OCI-LY7 (cell line): ENCODE measurements around the gene OPCML. TPM values are rescaled to one million over a fixed set of nuclear protein-coding genes. Genes with fewer than 3 reads are reported as not detected.

Experiments
- BruUV-seq: library from RNA; stranded (reverse); fragments of 400-500 nt; replicated peaks from 2 replicates; lab custom pipeline; 2021; lab: Mats Ljungman, UMichigan
- CTCF ChIA-PET: fragments of 300-600 bp; sonication (Branson Sonifier 250); formaldehyde crosslinking; loops from one replicate; lab custom pipeline; 2022; ENCODE audit warnings: antibody characterized with exemption; ENCODE audit not compliant: unreplicated experiment; lab: Charles Lee
- POLR2A ChIA-PET: fragments of 300-600 bp; sonication (Branson Sonifier 250); formaldehyde crosslinking; loops from one replicate; lab custom pipeline; 2022; ENCODE audit warnings: antibody characterized with exemption; lab: Charles Lee
- DNase-seq: peaks from one replicate; pipeline ENCODE4 v3.0.0-alpha.2; 2015; ENCODE audit warnings: low spot score
- H2AFZ ChIP-seq: fragments of 200-600 bp; sonication (generic), shearing (Covaris generic); 2 replicates; pipeline ENCODE4 v1.6.1; 2014; ENCODE audit warnings: mild to moderate bottlenecking, antibody characterized with exemption, low read length, moderate library complexity
- H3K27ac ChIP-seq: fragments of 200-600 bp; sonication (generic); 2 replicates; pipeline ENCODE4 v1.5.1; 2014; ENCODE audit warnings: mixed run types, low read depth, mild to moderate bottlenecking, moderate library complexity, low read length, inconsistent platforms; ENCODE audit not compliant: poor library complexity, severe bottlenecking
- H3K36me3 ChIP-seq: fragments of 200-600 bp; sonication (generic); 2 replicates; pipeline ENCODE4 v1.6.1; 2014; ENCODE audit warnings: mild to moderate bottlenecking, antibody characterized with exemption, low read length, moderate library complexity, mixed read lengths; ENCODE audit not compliant: insufficient read depth
- H3K4me1 ChIP-seq: fragments of 200-600 bp; sonication (generic); 2 replicates; pipeline ENCODE4 v1.5.1; 2014; ENCODE audit warnings: mild to moderate bottlenecking, low read length; ENCODE audit not compliant: insufficient read depth, poor library complexity, severe bottlenecking
- H3K4me2 ChIP-seq: fragments of 200-600 bp; sonication (generic); 2 replicates; pipeline ENCODE4 v1.6.1; 2014; ENCODE audit warnings: mild to moderate bottlenecking, low read length
- H3K4me3 ChIP-seq: fragments of 200-600 bp; sonication (generic); 2 replicates; pipeline ENCODE4 v1.5.1; 2014; ENCODE audit warnings: mild to moderate bottlenecking, low read depth, low read length; ENCODE audit not compliant: poor library complexity, severe bottlenecking
- H3K79me2 ChIP-seq: fragments of 200-600 bp; sonication (generic); 2 replicates; pipeline ENCODE4 v1.6.1; 2016; ENCODE audit warnings: low read depth, mild to moderate bottlenecking, low read length, moderate library complexity, mixed read lengths; ENCODE audit not compliant: insufficient read depth
- H3K9me2 ChIP-seq: fragments of 200-600 bp; sonication (generic); 2 replicates; pipeline ENCODE4 v1.6.1; 2016; ENCODE audit warnings: mild to moderate bottlenecking, low read length, mixed read lengths; ENCODE audit not compliant: insufficient read depth
- H3K9me3 ChIP-seq: fragments of 200-600 bp; sonication (generic); 2 replicates; pipeline ENCODE4 v1.6.1; 2014; ENCODE audit warnings: mild to moderate bottlenecking, mixed run types, low read length, mixed read lengths
- H4K20me1 ChIP-seq: fragments of 200-600 bp; sonication (generic); 2 replicates; pipeline ENCODE4 v1.6.1; 2014; ENCODE audit warnings: mild to moderate bottlenecking, antibody characterized with exemption, low read length, moderate library complexity, mixed read lengths; ENCODE audit not compliant: insufficient read depth
- EZH2phosphoT487 ChIP-seq: fragments of 200-600 bp; sonication (generic); IDR thresholded peaks from 2 replicates; pipeline ENCODE4 v1.6.1; 2018; ENCODE audit warnings: low read depth, borderline replicate concordance, mild to moderate bottlenecking, mixed run types, antibody characterized with exemption, low read length, moderate library complexity, mixed read lengths
- intact Hi-C: fragments of 100-400 bp; cut with micrococcal nuclease; formaldehyde crosslinking; loops from one replicate; pipeline ENCODE4 v1.10.0; 2022; ENCODE audit not compliant: unreplicated experiment
- total RNA-seq, 2 experiments: library from RNA; depleted of rRNA in 1 of 2; stranded (reverse); fragments of >200 nt in 1 of 2; shearing (Covaris generic) in 1 of 2; gene quantifications; 2 replicates each; pipeline ENCODE4 v1.2.3, GENCODE V29; 2014 to 2022
- TF ChIP-seq, protein P1 (sequence below): fragments of 200-600 bp; sonication (generic); conservative IDR thresholded peaks from 2 replicates; pipeline ENCODE4 v1.5.1; 2014; ENCODE audit warnings: mild to moderate bottlenecking, antibody characterized with exemption, low read length, moderate library complexity, mixed read lengths

Gene OPCML
- total RNA-seq, 2 experiments from 2014 or later: not detected

DNA sequence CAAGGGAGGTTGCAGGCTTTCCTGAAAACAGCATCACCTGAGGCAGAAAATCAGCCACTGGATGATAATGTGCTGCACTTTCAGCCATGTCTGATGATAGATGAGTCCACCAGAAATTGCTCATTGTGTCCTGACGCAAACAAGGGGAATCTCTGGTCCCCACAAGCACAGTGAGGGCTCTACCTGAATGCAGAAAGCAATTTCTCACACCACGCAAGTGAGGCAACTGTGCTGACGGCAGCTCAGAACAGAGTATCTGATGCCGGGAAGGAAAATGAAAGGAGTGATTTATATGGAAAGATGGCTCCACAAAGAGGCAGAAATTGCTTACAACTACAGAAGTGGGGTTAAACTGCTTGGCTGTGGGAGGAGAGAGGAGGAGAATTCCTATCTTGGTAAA, 867.1 kb downstream of the OPCML start:
- Histone ChIP-seq H4K20me1 (no peaks in the 10 kb centered on the region), H3K4me3 (no peak overlapping the region), H3K27ac (no peak overlapping the region), H3K9me3 (no peaks in the 10 kb centered on the region), H3K36me3 (no peaks in the 10 kb centered on the region), H3K4me1 (no peaks in the 10 kb centered on the region), H2AFZ (no peak overlapping the region), H3K9me2 (no peaks in the 10 kb centered on the region), H3K4me2 (no peak overlapping the region), H3K79me2 (no peaks in the 10 kb centered on the region)
- TF ChIP-seq, protein P1, sequence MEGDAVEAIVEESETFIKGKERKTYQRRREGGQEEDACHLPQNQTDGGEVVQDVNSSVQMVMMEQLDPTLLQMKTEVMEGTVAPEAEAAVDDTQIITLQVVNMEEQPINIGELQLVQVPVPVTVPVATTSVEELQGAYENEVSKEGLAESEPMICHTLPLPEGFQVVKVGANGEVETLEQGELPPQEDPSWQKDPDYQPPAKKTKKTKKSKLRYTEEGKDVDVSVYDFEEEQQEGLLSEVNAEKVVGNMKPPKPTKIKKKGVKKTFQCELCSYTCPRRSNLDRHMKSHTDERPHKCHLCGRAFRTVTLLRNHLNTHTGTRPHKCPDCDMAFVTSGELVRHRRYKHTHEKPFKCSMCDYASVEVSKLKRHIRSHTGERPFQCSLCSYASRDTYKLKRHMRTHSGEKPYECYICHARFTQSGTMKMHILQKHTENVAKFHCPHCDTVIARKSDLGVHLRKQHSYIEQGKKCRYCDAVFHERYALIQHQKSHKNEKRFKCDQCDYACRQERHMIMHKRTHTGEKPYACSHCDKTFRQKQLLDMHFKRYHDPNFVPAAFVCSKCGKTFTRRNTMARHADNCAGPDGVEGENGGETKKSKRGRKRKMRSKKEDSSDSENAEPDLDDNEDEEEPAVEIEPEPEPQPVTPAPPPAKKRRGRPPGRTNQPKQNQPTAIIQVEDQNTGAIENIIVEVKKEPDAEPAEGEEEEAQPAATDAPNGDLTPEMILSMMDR: no peak
- no peak for TF ChIP-seq EZH2phosphoT487
- CTCF ChIA-PET: no interaction called here
- DNase-seq: no peak
- no TSS peak for BruUV-seq
- intact Hi-C loops: no loop called here
- POLR2A ChIA-PET: no interaction called here

DNA sequence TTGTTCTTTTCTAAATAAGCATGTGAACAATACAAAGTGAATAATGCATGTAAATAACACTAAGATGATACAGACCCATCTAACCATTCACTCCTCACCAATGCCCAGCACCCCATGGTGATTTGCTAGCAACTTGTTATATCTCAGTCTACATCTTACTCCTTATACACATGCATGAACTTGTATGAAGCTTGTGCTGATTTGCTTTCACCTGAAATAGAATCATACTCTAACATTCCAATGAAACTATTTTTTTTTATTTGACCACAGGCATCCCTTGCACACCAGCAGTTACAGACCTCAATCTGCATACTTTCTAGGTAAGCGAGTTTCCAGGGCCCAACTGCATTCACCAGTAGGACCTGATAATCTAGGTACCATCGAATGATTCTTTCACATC, 873.6 kb downstream of the OPCML start:
- Histone ChIP-seq H3K9me3 (no peaks in the 10 kb centered on the region), H3K79me2 (no peaks in the 10 kb centered on the region), H4K20me1 (no peaks in the 10 kb centered on the region), H3K36me3 (no peaks in the 10 kb centered on the region), H3K9me2 (no peaks in the 10 kb centered on the region), H3K27ac (no peak overlapping the region), H3K4me1 (no peaks in the 10 kb centered on the region), H2AFZ (no peak overlapping the region), H3K4me3 (no peak overlapping the region), H3K4me2 (no peak overlapping the region)
- ChIA-PET POLR2A (no interaction called here), CTCF (no interaction called here)
- no TSS peak for BruUV-seq
- TF ChIP-seq EZH2phosphoT487: no peak
- TF ChIP-seq, protein P1: no peak
- intact Hi-C loops: no loop called here
- no peak for DNase-seq

DNA sequence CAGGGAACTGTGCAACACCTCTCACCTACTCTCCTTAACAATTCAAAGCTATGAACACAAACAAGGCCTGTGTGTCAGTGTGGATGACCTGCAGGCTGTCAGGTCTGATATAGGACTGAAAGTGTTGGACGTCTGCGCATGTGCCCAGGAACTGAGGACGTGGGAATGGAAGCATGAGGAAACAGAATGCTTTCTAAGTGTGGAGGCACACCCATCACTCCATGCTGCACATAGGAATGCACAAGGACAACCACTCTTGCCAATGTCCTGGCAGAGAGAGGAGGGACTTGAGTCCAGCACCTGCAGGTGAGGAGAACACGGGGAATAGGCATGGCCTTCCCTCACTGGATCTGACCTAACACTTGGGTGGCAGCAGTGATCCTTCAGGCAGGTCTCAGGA, 874.3 kb downstream of the OPCML start:
- H3K4me2 ChIP-seq: no peak overlapping the region
- DNase-seq: no peak
- H4K20me1 ChIP-seq: no peaks in the 10 kb centered on the region
- H3K4me1 ChIP-seq: no peaks in the 10 kb centered on the region
- H3K9me3 ChIP-seq: no peaks in the 10 kb centered on the region
- H3K9me2 ChIP-seq: no peaks in the 10 kb centered on the region
- no peaks in the 10 kb centered on the region for H3K36me3 ChIP-seq
- no peaks in the 10 kb centered on the region for H3K79me2 ChIP-seq
- POLR2A ChIA-PET: no interaction called here
- intact Hi-C loops: no loop called here
- no peak overlapping the region for H2AFZ ChIP-seq
- no peak overlapping the region for H3K27ac ChIP-seq
- CTCF ChIA-PET: no interaction called here
- H3K4me3 ChIP-seq: no peak overlapping the region
- no TSS peak for BruUV-seq
- TF ChIP-seq, protein P1: no peak
- no peak for TF ChIP-seq EZH2phosphoT487
